Panc1 (cell line): ENCODE measurements around the gene GRB7. TPM values are rescaled to one million over a fixed set of nuclear protein-coding genes. Genes with fewer than 3 reads are reported as not detected.

Source experiments
- ATAC-seq: fragments of 200-7000 bp; cut with Tn5 transposase; 2 replicates; pipeline ENCODE4 v1.9.1; 2020; ENCODE audit warnings: mild to moderate bottlenecking, moderate library complexity
- BruUV-seq: library from RNA; stranded (reverse); fragments of 400-500 nt; replicated peaks from 2 replicates; lab custom pipeline; 2021; lab: Mats Ljungman, UMichigan
- CTCF ChIA-PET: fragments of 300-600 bp; sonication (Branson Sonifier 250); formaldehyde crosslinking; loops from one replicate; lab custom pipeline; 2022; ENCODE audit warnings: antibody characterized with exemption; lab: Charles Lee
- POLR2A ChIA-PET: fragments of 300-600 bp; sonication (Branson Sonifier 250); formaldehyde crosslinking; loops from one replicate; lab custom pipeline; 2022; ENCODE audit warnings: antibody characterized with exemption; lab: Charles Lee
- DNase-seq: peaks from one replicate; pipeline ENCODE4 v3.0.0-alpha.2; 2010; ENCODE audit warnings: low read depth, low spot score
- H3K27ac ChIP-seq: 2 replicates; pipeline ENCODE4 v1.5.1; 2011; ENCODE audit warnings: mild to moderate bottlenecking, low read length, inconsistent platforms
- H3K27me3 ChIP-seq: fragments of 200-500 bp; sonication (Bioruptor generic); 2 replicates; pipeline ENCODE4 v1.6.0; 2014; ENCODE audit warnings: low read length, inconsistent platforms; ENCODE audit not compliant: control insufficient read depth, insufficient read depth
- H3K36me3 ChIP-seq: fragments of 200-500 bp; sonication (Bioruptor generic); 2 replicates; pipeline ENCODE4 v1.5.1; 2014; ENCODE audit warnings: inconsistent platforms, mild to moderate bottlenecking, low read length, moderate library complexity; ENCODE audit not compliant: control insufficient read depth, insufficient read depth
- H3K4me1 ChIP-seq: 2 replicates; pipeline ENCODE4 v1.5.1; 2011; ENCODE audit warnings: inconsistent platforms, mild to moderate bottlenecking, low read length, moderate library complexity; ENCODE audit not compliant: control insufficient read depth, insufficient read depth
- H3K4me3 ChIP-seq, 2 experiments: 2 replicates each; pipeline ENCODE4 v1.5.1; 2011 to 2012; ENCODE audit warnings: low read depth in 2 of 2, low read length in 2 of 2, mild to moderate bottlenecking in 2 of 2, inconsistent platforms in 1 of 2, moderate library complexity in 1 of 2
- H3K9me3 ChIP-seq: fragments of 200-500 bp; sonication (Bioruptor generic); 2 replicates; pipeline ENCODE4 v1.5.1; 2014; ENCODE audit warnings: low read depth, mild to moderate bottlenecking, inconsistent platforms, low read length, moderate library complexity; ENCODE audit not compliant: control insufficient read depth, insufficient read depth
- POLR2AphosphoS5 ChIP-seq: IDR thresholded peaks from 2 replicates; pipeline ENCODE4 v1.6.1; 2012; ENCODE audit warnings: mild to moderate bottlenecking, low read depth, low read length, moderate library complexity
- SIN3A ChIP-seq: IDR thresholded peaks from 2 replicates; pipeline ENCODE4 v1.6.1; 2012; ENCODE audit warnings: low read depth, mild to moderate bottlenecking, low read length, moderate library complexity, borderline replicate concordance; ENCODE audit not compliant: insufficient read depth
- TCF7L2 ChIP-seq: IDR thresholded peaks from 2 replicates; pipeline ENCODE4 v1.6.1; 2011; ENCODE audit warnings: mild to moderate bottlenecking, low read depth, low read length, inconsistent platforms
- in situ Hi-C: cut with HindIII; loops from 2 replicates; pipeline ENCODE4 v1.10.0; 2016; ENCODE audit warnings: low sequenced_read_pairs, low pct_unique_long_range_greater_than_20kb
- intact Hi-C: fragments of 100-400 bp; cut with micrococcal nuclease; formaldehyde crosslinking; loops from one replicate; pipeline ENCODE4 v1.10.0; 2022; ENCODE audit not compliant: unreplicated experiment
- total RNA-seq: library from RNA; stranded (reverse); gene quantifications from one replicate; pipeline ENCODE4 v1.2.1, GENCODE V29; 2021; ENCODE audit not compliant: unreplicated experiment
- TF ChIP-seq, protein P1 (sequence below): fragments of 450-650 bp; IDR thresholded peaks from 2 replicates; pipeline ENCODE4 v1.5.1; 2017; ENCODE audit warnings: mild to moderate bottlenecking
- TF ChIP-seq, protein P2 (sequence below), 2 experiments: IDR thresholded peaks; 2 replicates each; pipeline ENCODE4 v1.6.1; 2011 to 2012; ENCODE audit warnings: low read depth in 2 of 2, control low read depth in 1 of 2, low read length in 1 of 2, mild to moderate bottlenecking in 1 of 2, moderate library complexity in 1 of 2; ENCODE audit not compliant: insufficient read depth in 1 of 2

Gene GRB7
- total RNA-seq, 1 experiment from 2014 or later: 2.8 TPM

DNA sequence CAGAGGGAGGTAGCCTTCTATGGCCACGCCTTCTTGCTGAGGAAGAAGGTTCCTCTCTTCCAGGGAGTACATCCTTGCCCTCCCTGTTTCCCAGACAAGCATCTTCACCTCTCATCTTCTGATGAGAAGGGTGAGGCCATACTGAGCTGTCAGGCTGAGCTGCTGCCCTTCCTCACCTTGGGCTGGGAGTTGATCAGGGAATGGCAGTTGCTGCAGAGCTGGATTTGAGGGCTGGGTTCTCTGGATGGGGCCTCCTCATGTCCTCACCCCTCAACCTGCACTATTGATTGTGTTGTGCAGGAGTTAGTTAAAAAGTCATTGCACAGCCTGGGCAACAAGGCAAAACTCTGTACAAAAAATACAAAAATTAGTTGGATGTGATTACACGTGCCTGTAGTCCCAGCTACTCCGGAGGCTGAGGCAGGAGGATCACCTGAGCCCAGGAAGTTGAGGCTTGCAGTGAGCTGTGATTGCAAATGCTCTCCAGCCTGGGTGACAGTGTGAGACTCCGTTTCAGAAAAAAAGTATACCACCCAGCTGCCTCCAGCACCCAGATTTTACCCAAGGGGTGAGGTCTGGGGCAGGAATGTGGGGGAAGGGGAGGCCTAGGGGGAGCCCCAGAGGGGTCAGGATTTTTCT lies 35.8 kb upstream of the GRB7 start:
- Histone ChIP-seq H3K4me1 (peaks cover 50% of the 10 kb centered on the region), H3K27ac (no peak overlapping the region), H3K9me3 (no peaks in the 10 kb centered on the region), H3K27me3 (no peaks in the 10 kb centered on the region), H3K36me3 (peaks cover 3% of the 10 kb centered on the region; the same call in 1 of the 2 replicates), H3K4me3 (peak overlapping the region in 1 of 2 experiments; percentile 70; a peak in 2 of 4 replicates)
- DNase-seq (no peak), ATAC-seq (no peak)
- CTCF ChIA-PET: interaction anchor here (0.6 kb wide), 1 partner anchor 26 kb away, joined by 7 read pairs; no protein-coding TSS in a partner anchor
- in situ Hi-C loops (no loop called here), intact Hi-C loops (no loop called here)
- POLR2A ChIA-PET: no interaction called here
- TF ChIP-seq SIN3A (no peak), POLR2AphosphoS5 (no peak), TCF7L2 (no peak)
- TF ChIP-seq, protein P1, sequence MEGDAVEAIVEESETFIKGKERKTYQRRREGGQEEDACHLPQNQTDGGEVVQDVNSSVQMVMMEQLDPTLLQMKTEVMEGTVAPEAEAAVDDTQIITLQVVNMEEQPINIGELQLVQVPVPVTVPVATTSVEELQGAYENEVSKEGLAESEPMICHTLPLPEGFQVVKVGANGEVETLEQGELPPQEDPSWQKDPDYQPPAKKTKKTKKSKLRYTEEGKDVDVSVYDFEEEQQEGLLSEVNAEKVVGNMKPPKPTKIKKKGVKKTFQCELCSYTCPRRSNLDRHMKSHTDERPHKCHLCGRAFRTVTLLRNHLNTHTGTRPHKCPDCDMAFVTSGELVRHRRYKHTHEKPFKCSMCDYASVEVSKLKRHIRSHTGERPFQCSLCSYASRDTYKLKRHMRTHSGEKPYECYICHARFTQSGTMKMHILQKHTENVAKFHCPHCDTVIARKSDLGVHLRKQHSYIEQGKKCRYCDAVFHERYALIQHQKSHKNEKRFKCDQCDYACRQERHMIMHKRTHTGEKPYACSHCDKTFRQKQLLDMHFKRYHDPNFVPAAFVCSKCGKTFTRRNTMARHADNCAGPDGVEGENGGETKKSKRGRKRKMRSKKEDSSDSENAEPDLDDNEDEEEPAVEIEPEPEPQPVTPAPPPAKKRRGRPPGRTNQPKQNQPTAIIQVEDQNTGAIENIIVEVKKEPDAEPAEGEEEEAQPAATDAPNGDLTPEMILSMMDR: no peak
- TF ChIP-seq, protein P2, sequence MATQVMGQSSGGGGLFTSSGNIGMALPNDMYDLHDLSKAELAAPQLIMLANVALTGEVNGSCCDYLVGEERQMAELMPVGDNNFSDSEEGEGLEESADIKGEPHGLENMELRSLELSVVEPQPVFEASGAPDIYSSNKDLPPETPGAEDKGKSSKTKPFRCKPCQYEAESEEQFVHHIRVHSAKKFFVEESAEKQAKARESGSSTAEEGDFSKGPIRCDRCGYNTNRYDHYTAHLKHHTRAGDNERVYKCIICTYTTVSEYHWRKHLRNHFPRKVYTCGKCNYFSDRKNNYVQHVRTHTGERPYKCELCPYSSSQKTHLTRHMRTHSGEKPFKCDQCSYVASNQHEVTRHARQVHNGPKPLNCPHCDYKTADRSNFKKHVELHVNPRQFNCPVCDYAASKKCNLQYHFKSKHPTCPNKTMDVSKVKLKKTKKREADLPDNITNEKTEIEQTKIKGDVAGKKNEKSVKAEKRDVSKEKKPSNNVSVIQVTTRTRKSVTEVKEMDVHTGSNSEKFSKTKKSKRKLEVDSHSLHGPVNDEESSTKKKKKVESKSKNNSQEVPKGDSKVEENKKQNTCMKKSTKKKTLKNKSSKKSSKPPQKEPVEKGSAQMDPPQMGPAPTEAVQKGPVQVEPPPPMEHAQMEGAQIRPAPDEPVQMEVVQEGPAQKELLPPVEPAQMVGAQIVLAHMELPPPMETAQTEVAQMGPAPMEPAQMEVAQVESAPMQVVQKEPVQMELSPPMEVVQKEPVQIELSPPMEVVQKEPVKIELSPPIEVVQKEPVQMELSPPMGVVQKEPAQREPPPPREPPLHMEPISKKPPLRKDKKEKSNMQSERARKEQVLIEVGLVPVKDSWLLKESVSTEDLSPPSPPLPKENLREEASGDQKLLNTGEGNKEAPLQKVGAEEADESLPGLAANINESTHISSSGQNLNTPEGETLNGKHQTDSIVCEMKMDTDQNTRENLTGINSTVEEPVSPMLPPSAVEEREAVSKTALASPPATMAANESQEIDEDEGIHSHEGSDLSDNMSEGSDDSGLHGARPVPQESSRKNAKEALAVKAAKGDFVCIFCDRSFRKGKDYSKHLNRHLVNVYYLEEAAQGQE (IDR thresholded peaks at IDR 0.05; ENCODE audit: insufficient read depth in 1 of 2, low read depth in 2 of 2, low read length in 1 of 2): no peak
- BruUV-seq: no TSS peak

GRCh38 chr17:39702901-39703893 lies 34.5 kb upstream of the GRB7 start:
- no TSS peak for BruUV-seq
- Histone ChIP-seq H3K9me3 (no peaks in the 10 kb centered on the region), H3K27me3 (no peaks in the 10 kb centered on the region), H3K36me3 (peaks cover 3% of the 10 kb centered on the region; the same call in 1 of the 2 replicates), H3K27ac (peak overlapping the region; percentile 3; the same call in 1 of the 2 replicates), H3K4me3 (0 out of 4 replicates have a peak overlapping the region, but pooled peaks of 1 of the 2 experiments have one; percentile 1), H3K4me1 (peaks cover 50% of the 10 kb centered on the region)
- peak; percentile 32; the same call in 1 of the 2 replicates for TF ChIP-seq POLR2AphosphoS5
- TF ChIP-seq SIN3A: 0 out of 2 replicates have a peak, but pooled peaks have one; percentile 31
- TF ChIP-seq, protein P1: no peak
- peak; percentile 43 for DNase-seq
- CTCF ChIA-PET: interaction anchor here (0.6 to 1.2 kb wide), 2 partner anchors 25 to 27 kb away, joined by 3 to 7 read pairs; partner anchors contain the start of gene MIEN1
- POLR2A ChIA-PET: interaction anchor here (1.2 kb wide), 1 partner anchor 15 kb away, joined by 3 read pairs; the partner anchor contains the start of gene PGAP3
- intact Hi-C loops: no loop called here
- ATAC-seq: peak; percentile 17; the same call in 1 of the 2 replicates
- in situ Hi-C loops: no loop called here
